Stimulated activated CD8-positive, alpha-beta memory T cell treated with anti-CD3 and anti-CD28 coated beads, Interleukin-2, amount 100 ng/mL, for 48 hours (primary cell): ENCODE measurements around the gene APOBEC4.

Experiments used
- DNase-seq, 2 donors: peaks; one replicate each; pipeline ENCODE4 v3.0.0-alpha.2; 2020; ENCODE audit warnings: low read depth in 2 of 2

Gene APOBEC4

DNA sequence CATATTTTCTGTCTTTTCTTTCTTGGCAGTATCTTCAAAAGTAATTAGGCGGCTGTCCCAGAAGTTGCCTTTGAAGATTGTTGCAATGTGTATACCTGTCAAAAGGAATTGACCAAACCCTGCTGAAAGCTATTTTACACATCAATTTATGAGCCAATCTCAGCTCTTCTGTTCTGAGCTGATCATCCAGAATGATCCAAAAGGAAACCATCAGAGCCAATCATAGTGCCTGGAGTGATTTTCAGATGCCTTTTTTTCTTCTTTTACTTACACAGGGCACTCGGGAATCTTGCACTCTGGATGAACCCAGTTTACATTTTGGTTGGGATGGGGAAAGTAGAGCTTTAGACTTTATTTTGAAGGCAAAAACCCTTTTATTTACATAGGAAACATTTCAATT, 21.8 kb upstream of the APOBEC4 start:
- no peak for DNase-seq

DNA sequence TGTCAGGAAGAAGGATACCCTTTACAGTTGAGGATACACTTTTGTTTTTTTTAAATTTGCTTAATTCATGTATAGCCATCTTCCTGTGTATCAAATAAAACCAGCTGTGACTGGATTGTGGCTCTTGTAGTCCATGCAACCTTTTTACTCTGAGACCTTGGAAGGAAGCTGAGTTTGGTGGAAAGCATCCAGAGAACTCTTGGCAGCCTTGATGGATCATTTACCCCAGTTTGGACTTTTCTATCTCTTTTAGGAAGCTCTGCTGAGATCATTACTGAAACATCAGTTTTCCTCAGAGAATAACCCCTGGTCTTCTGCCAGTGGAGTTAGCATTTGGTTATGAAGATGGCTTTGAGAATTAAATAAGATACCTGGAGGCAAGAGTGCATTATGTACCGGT, 21.2 kb upstream of the APOBEC4 start:
- DNase-seq = no peak

- DNase-seq = no peak
Observed at GRCh38 chr1:183673605-183674323, 20.6 kb upstream of the APOBEC4 start.

DNA sequence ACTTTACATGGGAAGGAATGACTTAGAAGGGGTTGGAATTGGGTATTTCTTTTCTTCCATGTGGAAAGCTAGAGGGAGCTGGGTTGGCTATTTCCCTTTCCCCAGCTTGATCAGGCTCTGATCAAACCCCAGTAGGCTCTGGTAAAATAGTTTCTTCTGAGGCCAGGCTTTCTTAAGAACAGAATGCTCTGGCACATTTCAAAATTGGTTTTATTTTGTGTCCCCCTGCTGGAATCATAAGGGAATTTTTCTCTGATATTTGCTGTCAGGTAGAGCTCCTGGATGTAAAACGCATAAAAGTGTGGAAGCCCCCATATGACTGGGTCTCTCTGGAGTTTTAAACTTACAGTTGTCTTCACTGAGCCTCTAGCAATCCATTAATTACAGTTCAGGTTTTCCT, 17.1 kb upstream of the APOBEC4 start:
- DNase-seq = no peak

GRCh38 chr1:183656355-183656754, 3.2 kb upstream of the APOBEC4 start:
- DNase-seq = no peak

- peak; percentile 52 to 63 for DNase-seq
Observed at GRCh38 chr1:183655562-183656075, 2.5 kb upstream of the APOBEC4 start.

DNA sequence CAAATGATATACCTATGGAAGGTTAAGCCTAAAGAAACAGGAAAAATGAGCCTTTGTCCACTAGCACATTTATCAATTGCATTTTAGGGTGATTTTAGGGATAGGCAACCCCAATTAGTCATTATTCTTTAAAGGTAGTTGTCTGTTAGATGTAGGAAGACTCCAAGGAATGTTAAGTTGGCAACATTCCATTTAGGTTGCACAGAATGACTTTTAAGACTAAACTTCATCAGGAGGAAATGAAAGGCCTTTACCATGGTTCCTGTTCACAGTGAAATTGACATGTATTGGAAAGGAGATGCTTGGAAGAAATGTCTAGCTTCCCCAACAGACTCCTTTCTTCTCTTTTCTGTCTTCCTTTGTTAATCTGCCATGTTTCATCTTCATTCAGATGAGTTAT, 1.6 kb upstream of the APOBEC4 start:
- no peak for DNase-seq

- DNase-seq = no peak
Observed at GRCh38 chr1:183653876-183654451, 848 bp upstream of the APOBEC4 start.

DNA sequence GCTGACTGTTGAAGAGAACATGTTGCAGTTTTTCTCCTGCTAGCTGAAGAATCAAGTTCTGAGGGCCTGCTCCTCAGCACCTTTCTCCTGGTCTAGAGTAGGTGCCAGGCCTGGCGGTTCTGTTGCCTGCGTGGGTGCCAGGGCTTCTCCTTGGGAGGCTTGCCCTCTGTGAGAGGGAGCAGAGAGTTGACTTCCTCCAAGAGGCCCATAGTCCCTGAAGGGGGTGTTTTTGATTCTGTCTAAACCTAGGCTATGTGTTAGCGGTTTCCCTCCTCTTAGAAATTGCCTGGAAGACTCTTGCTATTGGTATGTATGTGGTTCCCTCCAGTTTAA, 312 bp upstream of the APOBEC4 start:
- DNase-seq = no peak

GRCh38 chr1:183652107-183652506, 1.0 kb downstream of the APOBEC4 start:
- DNase-seq = no peak

DNA sequence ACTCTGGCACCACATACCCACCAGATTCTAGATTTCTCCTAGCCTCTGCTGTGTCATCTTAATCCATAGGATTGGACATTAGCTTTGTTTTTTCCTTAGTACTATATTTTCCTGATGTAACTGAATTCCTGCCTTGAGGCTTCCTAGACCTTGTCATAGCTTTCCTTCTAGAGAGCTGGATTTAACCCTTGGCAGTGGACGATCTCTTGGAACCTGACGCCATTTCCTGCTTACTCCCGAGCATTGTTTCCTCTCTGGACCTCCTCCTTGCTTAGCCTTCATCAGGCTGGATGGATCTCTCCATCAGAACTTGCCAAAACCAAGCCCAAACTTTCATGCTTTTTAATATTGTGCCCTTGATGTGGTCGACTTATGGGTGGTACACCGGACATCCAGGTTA, 1.5 kb downstream of the APOBEC4 start:
- no peak for DNase-seq

DNA sequence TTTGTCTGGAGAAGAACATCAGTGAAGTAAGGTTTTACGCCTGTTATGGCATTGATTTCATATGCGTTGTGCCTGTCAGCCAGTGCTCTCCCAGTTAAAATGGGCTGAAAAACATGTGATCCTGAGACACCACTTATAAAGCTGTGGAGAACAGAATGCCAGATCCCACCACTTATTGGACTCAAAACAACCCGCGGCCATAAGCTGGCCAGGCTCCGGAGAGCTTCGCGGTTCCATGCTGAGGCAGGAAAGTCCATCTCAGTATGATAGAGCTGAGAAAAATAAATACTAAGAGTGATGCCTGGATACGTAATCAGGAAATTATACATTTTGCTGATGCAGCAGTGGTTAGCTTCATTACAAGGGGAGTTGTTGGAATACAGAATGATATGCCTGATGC, 5.1 kb downstream of the APOBEC4 start:
- no peak for DNase-seq

DNA sequence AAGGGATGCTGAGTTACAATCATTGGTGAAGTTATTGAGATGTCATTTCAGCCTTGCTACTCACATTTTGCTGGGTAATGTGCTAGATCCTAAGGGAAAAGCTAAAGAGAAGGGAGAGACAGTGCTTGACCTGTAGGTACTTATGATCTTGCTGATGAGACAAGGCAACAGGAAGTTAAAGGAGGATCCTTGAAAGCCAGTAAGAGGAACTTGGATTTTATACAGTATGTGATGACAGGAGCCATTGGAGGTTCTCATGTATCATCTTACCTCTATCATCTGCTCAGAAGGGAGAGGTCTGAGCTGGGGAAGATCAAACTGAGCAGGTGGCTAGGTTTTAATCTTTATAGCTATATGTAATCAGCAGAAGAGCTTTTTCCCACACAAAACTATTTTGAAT, 6.3 kb downstream of the APOBEC4 start:
- no peak for DNase-seq

DNA sequence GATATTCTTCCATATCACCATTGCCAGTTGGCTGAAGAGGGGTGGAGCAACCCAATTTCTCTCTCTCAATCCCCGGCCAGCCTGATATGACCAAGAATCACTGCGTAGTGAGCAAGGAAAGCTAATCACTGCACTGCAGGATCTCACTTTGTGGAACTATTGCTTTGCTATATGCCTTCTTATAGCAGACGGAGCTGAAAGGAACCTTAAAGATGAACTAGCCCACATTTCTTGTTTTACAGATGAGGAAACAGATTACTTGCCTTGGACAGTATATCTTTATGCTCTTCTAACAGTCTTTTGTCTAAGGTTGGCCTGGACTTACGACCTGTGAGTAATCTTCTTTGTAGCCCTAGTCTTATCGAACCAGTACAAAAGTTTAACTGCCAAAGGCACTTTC, 7.6 kb downstream of the APOBEC4 start:
- DNase-seq = no peak

GRCh38 chr1:183642166-183642565, 10.9 kb downstream of the APOBEC4 start:
- no peak for DNase-seq

DNA sequence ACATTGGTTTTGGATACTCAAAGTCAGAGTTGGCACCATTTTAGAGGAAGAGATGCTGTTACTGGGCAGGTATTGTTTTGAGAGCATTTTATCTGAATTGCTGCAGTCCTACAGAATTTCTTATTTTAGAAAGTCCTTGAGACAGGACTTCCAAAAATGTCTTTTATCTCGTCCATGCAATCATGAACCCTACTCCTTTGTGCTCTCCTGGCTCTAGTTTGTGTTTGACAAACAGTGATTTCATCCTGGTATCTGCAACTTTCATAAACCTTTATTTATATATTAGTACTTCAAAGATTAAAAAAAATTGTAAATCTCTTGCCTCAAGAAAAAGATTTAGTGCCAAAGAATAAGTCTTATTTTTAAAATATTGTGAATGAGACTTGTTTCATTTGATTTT, 12.9 kb downstream of the APOBEC4 start:
- DNase-seq = no peak

GRCh38 chr1:183638649-183639387, 14.3 kb downstream of the APOBEC4 start:
- no peak for DNase-seq

DNA sequence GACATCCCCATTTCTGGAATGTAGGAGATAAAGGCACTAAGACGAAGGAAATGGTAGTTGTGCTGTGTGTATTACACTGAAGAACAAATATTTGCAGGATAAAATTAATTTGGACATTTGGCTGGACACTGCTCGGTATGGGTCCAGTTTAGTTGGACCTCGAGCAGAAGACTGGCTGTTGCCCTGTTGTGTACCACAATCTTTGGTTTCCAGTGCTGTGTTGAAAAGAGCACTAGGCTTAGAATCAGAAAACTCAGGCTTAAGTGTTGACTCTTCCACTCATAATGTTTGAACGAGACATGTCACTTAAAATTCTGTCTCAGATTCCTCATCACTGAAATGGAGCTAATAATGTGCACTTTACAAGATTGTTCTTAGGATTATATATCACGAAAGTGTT, 16.3 kb downstream of the APOBEC4 start:
- DNase-seq = no peak

GRCh38 chr1:183636334-183636682, 16.8 kb downstream of the APOBEC4 start:
- no peak for DNase-seq

DNA sequence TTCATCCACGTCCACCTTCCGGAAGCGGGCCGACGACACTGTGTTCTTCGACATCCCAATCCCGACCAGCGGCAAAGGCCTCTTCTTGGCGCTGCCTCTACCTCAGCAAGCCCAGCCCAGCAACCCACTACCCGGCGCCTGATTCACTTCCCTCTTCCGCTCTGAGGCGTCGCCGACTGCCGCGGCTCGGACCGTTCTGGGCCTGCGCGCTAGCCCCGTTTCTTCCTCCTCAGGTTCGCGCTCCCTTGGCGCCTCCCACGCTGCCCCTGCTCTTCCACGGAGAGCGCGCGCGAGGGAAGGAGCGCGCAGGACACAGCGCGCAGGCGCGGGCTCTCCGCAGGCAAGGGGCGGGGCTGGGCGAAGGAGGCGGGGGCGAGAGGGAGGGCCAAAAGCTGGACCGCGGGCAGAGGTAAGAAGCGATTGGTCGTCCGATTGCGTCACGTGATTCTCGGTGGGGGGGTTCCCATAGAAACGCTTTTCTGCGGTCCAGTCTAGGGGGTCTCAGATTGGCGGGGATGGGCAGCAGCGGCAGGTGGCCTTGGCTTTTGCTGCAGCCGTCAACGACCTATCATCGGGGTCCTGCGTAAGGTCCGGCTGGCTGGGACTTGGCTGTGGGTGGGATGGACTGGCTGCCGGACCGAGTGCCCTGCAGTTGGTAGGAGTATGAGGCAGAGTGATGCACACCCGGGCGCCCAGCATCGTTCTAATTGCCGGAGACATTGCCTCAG, 17.3 kb downstream of the APOBEC4 start, which contains the start of gene ARPC5:
Gene ARPC5, minus strand, starts transcription at position 178 of the 728 bp plus-strand sequence. Its CDS starts 124 bp downstream, at position 54.
- DNase-seq = peak; percentile 95 to 96

- DNase-seq = peak in 1 of 2 donors; percentile 12
Observed at GRCh38 chr1:183635099-183635605, 18.0 kb downstream of the APOBEC4 start.

GRCh38 chr1:183634429-183635065, 18.6 kb downstream of the APOBEC4 start:
- DNase-seq = no peak
